Occipital lobe (tissue), 2 donors: Measurements from ENCODE around the gene KLF11. TPM values are rescaled to one million over a fixed set of nuclear protein-coding genes. Genes with fewer than 3 reads are reported as not detected.

ENCODE experiments used
- DNase-seq: peaks from one replicate; lab custom pipeline; 2025; lab: John Stamatoyannopoulos, UW
- total RNA-seq: library from RNA; depleted of rRNA; stranded (reverse); fragments of >200 nt; gene quantifications from one replicate; pipeline ENCODE4 v1.2.3, GENCODE V29; 2014

KLF11 gene
- total RNA-seq = 14.0 TPM

DNA sequence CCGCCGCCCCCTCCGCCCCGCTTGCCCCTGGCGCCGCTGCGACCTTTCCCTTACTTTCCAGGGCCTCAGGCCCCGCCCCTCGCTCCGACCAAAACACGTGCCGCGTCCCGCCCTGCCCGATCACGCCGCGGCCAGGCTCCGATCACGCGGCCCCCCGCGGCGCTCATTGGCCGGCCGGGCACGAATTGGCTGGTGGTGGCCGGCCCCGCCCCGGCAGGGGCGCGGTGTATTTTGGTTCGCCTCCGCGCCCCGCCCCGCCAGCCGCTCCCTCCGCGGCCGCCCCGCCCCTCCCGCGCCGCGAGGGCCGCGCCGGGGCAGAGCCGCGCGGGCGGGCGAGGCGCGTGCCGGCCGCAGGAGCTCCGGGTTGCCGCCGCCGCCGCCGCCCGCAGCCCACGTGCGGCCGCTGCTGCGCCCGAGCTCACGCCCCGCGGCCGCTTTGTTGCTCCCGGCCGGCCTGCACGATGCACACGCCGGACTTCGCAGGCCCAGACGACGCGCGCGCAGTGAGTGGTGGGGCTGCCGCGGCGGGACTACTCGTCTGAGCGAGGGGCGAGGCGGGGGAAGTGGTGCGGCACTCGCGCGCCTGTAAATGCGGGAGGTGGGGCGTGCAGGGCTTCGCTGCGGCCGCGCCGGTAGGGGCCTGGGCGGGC lies at the start of gene KLF11:
Gene KLF11, plus strand, starts transcription at position 295 of the 650 bp plus-strand sequence. Its CDS starts 167 bp downstream, at position 462.
- peak; percentile 74 for DNase-seq

DNA sequence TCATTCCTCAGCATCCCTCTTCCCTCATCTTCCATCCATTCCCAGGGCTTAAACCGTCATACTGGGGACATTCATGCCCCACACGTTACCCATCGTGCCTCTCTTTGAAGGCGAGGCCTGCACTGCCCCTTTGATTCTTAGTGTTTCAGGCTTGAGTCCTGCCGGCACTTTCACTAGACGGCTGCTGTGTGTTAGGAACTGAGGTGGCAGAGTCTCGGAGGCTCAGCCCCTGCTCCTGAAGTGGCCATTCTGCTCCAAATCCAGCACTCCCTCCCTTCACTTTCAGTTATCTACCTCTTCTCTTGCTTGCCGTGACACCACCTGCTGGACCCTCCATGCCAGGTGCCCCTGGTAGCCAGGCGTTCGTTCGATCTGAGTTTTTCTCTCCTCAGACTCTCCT lies 48.9 kb upstream of the KLF11 start:
- DNase-seq = no peak

DNA sequence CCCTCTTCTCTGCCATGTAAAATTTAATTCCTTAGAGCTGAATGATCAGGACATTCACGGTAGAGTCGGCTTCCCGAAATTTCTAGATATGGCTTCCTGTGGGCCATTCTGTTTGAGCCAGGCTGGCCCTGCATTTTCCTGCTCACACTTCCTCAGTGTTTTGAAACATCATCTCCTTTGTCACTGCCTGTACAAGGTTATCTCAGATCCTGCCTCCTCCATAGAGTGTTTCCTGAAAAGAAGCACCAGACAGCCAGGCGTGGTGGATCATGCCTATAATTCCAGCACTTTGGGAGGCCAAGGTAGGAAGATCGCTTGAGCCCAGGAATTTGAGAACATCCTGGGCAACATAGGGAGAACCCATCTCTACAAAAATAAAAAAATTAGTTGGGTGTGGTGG lies 48.3 kb upstream of the KLF11 start:
- DNase-seq = no peak

DNA sequence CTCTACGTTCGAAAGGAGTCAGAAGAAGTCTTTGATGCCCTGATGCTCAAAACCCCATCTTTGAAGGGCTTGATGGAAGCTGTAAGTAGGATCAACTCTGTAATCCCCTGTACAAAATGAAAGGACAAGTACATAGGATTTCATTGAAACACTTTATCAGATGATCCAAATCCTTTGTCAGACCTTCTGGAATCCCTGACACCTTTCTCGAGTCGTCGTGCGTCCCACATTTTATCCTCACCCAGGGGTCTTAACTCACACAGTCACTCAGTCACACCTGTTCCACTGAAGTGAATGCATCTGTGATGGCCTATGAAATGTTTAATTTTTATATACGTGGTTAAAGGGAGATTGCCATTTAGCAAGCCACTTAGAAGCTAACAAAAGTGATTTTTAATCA lies 47.0 kb upstream of the KLF11 start:
- DNase-seq = no peak

DNA sequence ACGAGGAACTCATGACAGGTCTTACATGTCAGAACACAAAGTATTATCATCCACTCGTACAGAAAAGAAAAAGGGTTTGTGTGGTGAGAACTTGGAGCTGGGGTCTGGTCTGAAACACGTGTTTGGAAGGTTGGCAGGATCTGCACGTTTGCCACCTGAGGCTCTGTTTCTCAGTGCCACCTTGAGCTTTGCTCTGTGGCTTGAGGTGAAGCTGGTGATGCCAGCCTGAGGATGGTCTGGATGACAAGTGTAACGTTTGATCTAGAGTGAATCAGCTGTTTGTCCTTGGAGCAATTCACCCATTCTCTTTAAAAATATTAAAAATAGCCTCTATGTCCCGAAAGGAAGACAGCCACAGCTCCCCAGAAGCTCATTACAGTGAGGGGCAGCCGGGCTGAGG lies 45.4 kb upstream of the KLF11 start:
- no peak for DNase-seq

DNA sequence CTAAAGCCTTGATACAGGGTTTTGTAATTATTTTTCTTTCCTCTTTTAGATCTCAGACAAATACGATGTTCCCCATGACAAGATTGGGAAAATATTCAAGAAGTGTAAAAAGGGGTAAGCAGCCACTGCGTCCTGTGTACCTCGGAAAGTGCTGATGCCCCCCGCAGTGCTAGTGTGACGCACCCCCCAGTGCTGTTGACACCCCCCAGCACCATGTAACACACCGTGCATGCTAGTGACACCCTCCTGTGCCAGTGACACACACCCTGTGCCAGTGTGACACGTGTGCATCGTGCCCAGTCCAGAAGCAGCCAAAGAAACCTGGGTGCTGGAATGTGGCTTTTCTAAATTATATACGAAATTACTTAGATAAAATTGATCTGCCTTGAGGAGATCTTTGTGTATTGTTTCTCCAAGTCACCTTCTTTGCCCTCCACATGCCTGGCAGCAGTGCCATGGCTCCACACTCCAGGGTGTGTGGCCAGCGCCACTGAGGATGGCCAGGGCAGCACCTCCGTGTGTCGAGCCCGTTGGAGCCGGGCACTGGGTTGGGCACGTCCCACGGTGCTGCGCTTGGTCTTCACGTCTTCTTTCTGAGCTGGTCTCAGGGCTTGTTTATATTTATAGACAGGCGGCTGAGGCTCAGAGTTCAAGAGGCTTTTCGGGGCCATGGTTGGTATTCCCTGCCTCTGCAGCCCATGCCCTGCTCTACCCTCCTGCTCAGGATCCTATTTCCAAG lies 44.3 kb upstream of the KLF11 start:
- DNase-seq = no peak

DNA sequence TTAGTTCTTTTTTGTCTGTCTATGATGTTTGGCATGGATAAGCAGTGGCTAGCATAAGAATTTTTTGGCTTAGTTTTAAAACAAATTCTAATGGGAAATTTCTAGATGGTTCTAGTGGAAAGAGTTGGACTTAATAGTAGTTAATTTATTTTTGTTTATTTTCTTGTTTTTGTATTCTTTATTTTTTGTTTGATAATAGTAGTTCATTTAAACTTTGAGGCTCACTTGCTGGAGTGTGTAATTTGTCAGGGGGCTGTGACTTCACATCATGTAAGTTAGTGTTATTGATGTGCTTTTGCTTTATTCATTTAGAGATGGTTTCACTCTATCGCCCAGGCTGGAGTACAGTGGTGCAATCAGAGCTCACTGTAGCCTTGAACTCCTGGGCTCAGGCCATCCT lies 43.7 kb upstream of the KLF11 start:
- DNase-seq = no peak

DNA sequence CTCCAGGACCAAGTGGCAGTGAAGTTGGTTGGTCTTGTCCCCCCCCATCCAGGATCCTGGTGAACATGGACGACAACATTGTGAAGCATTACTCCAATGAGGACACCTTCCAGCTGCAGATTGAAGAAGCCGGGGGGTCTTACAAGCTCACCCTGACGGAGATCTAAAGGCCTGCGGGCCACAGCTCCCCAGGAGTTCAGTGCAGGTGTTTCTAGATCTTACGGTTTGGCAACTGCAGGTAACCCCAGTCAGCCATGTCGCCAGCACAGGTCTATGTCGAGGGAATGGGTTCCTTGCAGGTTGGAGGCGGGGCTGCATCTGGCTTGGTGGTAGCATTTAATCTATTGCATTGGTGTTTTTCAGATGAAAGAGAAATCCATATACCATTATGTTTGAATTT lies 42.8 kb upstream of the KLF11 start:
- DNase-seq = no peak

DNA sequence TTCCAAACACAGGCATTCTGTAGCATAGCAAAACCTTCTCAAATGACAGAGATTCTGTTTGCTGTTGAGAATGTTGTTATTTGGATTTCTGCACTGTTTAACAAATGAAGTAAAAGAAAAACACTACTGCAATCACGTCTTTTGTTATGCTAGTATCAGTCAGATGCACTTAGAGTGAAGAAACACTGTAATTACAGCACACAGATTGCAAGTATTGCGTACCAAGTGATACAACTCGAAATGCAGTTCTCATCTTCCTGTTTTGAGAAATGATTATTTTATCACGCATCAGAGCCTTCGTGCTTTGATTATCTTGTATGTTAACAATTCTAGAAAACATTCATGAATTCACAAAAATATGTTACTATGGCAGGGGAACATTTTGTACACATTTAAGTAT lies 41.8 kb upstream of the KLF11 start:
- DNase-seq = no peak

DNA sequence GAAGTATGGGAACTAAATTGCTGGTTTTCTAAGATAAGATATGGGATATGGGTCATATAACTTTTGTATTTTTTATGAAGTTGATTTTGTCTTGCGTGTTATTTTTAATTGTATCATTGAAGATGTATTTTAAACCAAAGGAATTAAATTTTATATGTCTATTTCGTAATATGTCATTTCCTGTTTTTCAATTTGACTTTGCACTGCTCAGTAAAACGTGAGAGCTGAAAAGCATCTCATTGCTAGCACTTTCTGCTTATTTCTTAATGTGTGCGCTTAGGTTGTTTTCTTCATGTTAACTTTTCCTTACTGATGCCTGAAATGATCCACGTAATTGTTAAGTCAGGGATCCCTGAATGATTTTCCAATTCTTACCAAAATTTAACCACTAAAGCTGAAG lies 41.2 kb upstream of the KLF11 start:
- DNase-seq = no peak

DNA sequence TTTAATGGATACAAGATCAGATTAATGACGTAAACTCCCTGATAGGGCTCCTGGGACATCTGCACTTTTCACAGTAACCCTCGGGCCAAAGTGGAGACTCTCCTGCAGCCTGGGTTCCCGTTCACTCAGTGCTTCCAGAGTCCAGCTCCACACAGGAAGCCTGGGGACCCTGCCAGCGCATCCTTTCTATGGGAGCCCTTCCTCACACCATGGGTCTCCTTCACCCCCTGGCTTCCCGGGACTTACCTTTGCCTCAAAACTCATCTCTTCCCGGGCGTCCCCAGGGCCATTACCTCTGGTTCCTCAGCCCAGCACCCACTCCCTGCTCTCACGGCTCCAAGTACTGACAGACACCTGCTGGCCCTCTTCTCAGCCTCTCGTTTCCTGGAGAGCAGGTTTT lies 40.7 kb upstream of the KLF11 start:
- no peak for DNase-seq

DNA sequence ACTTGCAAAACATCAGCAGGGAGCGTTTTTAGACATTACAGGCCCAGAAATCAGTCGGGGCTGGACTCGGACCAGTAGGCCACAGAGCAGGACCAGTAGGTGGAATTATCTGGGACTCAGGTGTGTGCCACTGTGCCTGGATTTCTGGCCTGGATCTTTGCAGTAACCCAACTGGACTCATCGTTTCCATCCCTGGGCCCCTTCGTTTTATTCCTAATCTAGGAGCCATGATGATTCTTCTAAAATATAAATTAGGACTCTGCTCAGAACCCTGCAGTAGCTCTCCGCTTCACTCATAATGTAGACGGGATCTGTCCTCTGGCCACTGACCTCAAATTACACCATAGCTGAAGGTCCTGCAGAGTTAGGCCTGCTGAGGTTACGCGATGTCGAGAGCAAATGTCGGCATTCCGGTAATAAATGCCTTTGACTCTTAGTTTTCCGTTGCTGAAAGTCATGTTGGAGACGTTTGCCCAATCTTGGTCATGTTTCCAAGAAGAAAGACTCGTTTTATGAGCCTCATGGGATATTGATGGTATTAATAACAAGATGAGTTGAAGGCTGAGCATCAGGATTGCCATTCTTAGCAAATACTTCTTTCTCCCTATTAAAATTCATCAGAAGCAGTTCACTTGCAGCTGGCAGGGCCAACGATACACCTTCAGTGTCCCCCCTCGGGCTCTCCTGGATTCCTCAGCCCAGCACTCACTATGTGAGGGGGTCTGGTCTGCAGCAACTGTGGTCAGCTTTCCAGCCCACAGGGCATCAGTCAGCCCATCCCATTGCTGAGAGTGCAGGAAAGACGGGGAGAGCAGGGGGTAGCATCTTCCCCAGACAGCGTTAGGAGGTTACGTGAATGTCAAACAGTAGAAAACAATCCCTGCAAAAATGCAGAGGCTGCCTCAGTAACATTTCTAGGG lies 39.9 kb upstream of the KLF11 start:
- DNase-seq = no peak

DNA sequence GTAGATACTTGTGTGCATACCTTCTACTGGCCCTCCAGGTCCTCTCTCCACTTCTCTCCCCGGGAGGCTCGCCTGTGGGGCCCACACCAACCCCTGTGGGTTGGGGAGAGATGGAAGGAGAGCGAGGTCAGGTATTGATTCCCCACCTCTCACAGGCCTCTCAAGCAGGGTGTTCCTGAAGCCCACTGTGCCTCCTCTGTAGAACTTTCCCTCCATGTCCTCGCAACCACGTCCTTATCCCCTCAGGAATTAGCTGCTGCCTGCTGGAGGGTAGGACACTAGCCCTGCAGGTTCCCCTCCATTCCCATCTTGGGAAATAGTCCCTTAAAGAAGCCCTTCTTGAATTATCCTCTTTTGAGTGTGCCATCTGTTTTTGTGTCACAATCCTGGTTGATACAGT lies 38.9 kb upstream of the KLF11 start:
- no peak for DNase-seq

DNA sequence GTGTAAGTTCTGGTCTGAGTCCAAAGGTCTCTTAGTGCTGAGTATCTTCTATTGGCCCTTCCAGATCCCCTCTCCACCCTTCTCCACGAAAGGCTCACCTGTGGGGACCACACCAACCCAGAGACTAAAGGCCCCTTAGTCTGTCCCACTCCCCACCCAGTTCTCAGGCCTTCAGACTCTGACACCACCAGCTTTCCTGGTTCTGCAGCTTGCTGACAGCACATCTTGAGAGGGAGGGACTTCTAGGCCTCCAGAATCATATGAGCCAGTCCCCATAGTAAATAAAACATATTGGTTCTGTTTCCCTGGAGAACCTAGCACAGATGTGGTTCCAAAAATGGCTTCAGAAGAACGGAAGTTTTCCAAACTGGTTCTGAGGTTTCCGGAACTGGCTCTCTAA lies 38.5 kb upstream of the KLF11 start:
- DNase-seq = no peak

DNA sequence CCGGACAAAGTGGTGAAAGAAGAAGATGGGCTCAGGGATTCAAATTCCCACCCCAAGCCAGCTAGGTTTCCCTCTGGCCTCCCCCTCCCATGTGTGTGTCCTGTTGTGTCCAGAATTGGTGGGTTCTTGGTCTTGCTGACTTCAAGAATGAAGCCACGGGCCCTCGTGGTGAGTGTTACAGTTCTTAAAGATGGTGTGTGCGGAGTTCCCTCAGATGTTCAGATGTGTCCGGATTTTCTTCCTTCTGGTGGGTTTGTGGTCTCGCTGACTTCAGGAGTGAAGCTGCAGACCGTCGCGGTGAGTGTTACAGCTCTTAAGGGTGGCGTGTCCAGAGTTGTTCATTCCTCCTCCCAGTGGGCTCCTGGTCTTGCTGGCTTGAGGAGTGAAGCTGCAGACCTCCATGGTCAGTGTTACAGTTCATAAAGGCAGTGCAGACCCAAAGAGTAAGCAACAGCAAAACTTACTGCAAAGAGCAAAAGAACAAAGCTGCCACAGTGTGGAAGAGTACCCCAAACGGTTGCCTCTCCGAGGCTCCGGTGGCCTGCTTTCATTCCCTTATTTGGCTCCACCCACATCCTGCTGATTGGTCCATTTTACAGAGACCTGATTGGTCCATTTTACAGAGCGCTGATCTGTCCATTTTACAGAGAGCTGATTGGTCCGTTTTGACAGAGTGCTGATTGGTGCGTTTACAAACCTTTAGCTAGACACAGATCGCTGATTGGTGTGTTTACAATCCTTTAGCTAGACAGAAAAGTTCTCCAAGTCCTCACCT lies 37.7 kb upstream of the KLF11 start:
- DNase-seq = no peak

DNA sequence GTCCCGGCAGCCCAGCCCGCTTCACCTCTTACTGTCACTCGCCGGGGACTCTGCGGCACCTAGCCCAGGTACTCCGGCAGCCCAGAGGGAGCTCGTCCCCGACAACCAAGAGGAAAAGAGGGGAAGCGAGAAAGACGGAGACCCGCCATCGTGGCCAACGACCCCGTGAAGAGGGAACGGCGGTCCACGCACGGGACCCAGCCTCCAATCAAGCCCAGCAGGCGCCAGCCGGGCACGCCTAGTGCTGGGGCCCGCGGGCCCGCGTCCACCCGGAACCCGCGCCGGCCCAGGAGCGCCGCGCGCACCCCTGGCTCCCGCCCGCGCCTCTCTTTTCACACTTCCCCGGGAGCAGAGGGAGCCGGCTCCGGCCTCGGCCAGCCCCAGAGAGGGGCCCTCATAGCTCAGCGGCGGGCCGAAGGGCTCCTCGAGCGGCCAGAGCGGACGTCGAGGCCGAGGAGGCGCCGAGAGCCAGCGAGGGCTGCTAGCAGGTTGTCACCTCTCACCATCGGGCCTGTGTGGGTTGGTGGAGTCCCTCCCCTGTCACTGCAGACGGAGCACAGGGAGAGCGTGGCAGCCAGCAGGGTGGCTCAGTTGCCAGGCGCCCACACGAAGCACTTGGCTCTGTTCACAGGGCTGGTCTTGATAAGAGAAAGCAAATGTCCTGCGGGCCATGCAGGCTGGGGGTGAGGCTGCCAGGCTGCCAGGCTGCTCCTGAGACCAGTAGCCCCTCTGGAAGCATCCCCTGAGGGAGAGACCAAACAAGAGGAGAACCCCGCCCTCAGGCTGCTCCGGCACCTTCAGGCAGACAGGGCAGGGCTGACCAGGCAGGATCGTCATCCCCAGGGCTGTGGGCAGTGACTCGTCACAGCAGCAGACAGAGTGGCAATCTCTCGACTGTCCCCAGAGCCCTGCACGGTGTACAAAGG lies 36.9 kb upstream of the KLF11 start:
- no peak for DNase-seq

DNA sequence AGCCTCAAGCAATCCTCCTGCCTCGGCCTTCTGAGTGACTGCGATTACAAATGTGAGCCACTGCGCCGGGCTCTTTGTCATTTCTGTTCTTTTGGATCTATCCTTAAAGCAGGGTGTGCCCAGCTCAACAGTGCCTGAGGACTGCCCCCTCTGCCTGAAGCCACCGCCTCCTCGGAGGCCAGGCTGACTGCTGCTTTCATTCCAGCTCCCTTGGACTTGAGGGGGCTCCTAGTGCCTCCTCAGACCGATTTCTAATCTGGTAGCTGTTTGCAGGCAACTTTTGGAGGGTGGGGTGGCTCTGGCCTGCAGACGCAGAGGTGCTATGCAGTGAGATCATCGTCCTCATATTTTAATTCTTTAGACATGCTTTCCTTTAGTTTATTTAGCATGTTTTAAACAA lies 35.9 kb upstream of the KLF11 start:
- no peak for DNase-seq

DNA sequence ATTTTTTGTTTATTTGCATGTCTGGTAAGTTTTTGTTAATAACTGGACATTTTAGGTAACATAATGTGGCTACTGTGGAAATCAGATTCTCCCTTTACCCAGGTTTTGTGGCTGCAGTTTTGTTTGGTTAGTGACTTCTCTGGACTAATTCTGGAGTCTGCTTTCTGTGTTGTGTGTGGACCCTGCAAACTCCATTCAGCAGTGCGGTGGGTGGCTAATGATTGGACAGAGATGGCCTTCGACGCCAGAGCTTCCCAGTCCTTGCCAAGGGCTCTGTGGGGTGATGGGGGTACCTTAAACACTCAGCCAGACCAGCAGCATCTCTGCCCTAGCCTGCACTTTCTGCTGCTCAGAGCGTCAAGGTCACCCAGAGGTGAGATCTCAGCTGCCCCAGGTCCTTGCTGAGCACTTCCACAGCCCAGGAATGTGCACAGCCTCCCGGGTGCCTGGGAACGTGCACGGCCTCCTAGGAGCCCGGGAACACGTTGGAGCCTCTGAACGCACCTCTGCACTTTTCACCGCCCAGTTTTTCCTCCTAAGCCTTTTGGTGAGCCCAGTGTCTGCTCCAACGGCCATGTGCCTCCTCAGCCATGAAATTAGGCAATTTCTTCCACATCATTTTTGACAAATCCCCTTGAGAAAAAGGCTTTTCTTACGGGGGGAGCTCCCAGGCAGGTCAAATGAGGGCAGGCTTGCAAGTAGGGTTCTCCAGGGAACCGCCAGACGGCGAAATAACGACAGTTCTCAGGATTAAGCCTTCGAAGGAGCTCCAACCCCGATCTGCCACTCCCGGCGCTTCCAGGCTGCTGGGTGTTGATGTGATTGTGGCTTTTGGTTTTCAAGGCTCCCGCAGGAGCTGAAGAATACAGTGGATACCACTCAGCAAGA lies 35.2 kb upstream of the KLF11 start:
- no peak for DNase-seq

DNA sequence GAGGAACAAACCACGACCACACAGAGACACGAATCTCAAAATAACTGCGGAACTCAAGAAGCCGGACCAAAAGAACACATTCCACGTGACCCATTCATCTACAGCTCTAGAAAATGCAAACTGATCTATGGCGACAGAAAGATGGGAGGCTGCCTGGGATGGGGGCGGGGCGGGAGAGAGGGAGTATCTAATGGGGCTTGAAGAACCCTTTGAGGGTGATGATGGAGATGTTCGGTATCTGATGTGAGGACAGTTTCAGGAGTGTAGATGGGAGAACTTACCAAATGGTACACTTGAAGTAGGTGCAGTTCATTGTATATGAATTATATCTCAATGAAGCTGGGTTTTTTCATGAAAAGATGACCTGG lies 34.6 kb upstream of the KLF11 start:
- DNase-seq = no peak
